GM19468 (cell line): ENCODE measurements around the gene SRRM2.

Source experiments
- ATAC-seq: cut with Tn5 transposase; IDR thresholded peaks from one replicate; pipeline ENCODE4 v1.9.1; 2021; ENCODE audit warnings: mild to moderate bottlenecking, moderate library complexity, moderate number of reproducible peaks; ENCODE audit not compliant: unreplicated experiment; ENCODE audit errors: extremely low read depth

SRRM2 gene

GRCh38 chr16:2752035-2752849 is at the start of gene SRRM2:
Gene SRRM2 (plus strand): TSS chr16:2752638. CDS start chr16:2756365, 3,727 bp downstream.
- peak; percentile 79 for ATAC-seq

GRCh38 chr16:2702871-2703745 is 49.3 kb upstream of the SRRM2 start:
- no peak for ATAC-seq

GRCh38 chr16:2704166-2704982 is 48.1 kb upstream of the SRRM2 start:
- ATAC-seq, result no peak

- ATAC-seq, result no peak
Measured at GRCh38 chr16:2704983-2705275, 47.5 kb upstream of the SRRM2 start.

- no peak for ATAC-seq
Measured at GRCh38 chr16:2705351-2705750, 47.1 kb upstream of the SRRM2 start.

GRCh38 chr16:2706085-2706484 is 46.4 kb upstream of the SRRM2 start:
- no peak for ATAC-seq

- ATAC-seq, result no peak
Measured at GRCh38 chr16:2706611-2707311, 45.7 kb upstream of the SRRM2 start.

GRCh38 chr16:2707368-2708289 is 44.8 kb upstream of the SRRM2 start:
- no peak for ATAC-seq

- no peak for ATAC-seq
Measured at GRCh38 chr16:2708290-2708639, 44.2 kb upstream of the SRRM2 start.

- ATAC-seq, result no peak
Measured at GRCh38 chr16:2708955-2709587, 43.4 kb upstream of the SRRM2 start.

- ATAC-seq, result no peak
Measured at GRCh38 chr16:2709588-2709984, 42.9 kb upstream of the SRRM2 start.

- no peak for ATAC-seq
Measured at GRCh38 chr16:2710021-2710710, 42.3 kb upstream of the SRRM2 start.

- ATAC-seq, result no peak
Measured at GRCh38 chr16:2710711-2711231, 41.7 kb upstream of the SRRM2 start.

GRCh38 chr16:2711370-2712062 is 40.9 kb upstream of the SRRM2 start:
- ATAC-seq, result no peak

GRCh38 chr16:2712063-2712441 is 40.4 kb upstream of the SRRM2 start:
- no peak for ATAC-seq

- ATAC-seq, result no peak
Measured at GRCh38 chr16:2712546-2712945, 39.9 kb upstream of the SRRM2 start.

- no peak for ATAC-seq
Measured at GRCh38 chr16:2713523-2713922, 38.9 kb upstream of the SRRM2 start.
